Coronary artery (tissue), 2 donors: ENCODE data around the gene TRIM16.
"Not testable (repeated sequence)": the region's sequence is repeated elsewhere in the genome, so short reads cannot be mapped to it uniquely, and the experiment has no call there.

Experiments
- DNase-seq: peaks from one replicate; pipeline ENCODE4 v3.0.0-alpha.2; 2017; ENCODE audit warnings: low spot score
- H3K27ac ChIP-seq, 2 donors: fragments of 200-600 bp; sonication (generic); one replicate each; pipeline ENCODE4 v1.5.1; 2016 to 2019
- H3K4me3 ChIP-seq: fragments of 200-600 bp; sonication (generic); 2 replicates; pipeline ENCODE4 v1.5.1; 2016; ENCODE audit warnings: mild to moderate bottlenecking, moderate library complexity
- CTCF ChIP-seq: fragments of 200-600 bp; sonication (generic); IDR thresholded peaks from one replicate; pipeline ENCODE4 v1.5.1; 2019; ENCODE audit warnings: antibody characterized with exemption

TRIM16 gene

DNA sequence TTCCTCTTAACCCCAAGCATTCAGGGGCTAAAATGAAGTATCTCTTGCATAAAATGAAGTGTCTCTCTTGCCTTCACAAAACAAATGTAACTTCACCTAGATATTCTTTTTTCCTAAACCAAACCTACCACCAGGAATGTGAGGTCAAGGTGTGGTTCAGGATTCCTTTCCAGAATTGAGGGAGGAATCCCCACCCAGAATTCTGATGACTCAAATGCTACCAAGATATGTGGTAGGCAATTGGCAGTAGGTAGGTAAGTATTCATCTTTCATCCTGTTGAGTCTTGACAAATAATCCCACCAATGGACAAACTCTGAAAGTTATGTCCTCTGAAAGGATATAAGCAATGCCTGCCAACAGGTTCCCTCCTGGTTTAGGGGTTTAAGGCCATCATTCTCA, 26.2 kb downstream of the TRIM16 start:
- DNase-seq = no peak
- H3K4me3 ChIP-seq = no peak overlapping the region
- H3K27ac ChIP-seq = no peak overlapping the region
- no peak for TF ChIP-seq CTCF

- no peak for DNase-seq
- no peak overlapping the region for H3K4me3 ChIP-seq
- no peak for TF ChIP-seq CTCF
- H3K27ac ChIP-seq = no peak overlapping the region
Measured at GRCh38 chr17:15654886-15655561, 29.1 kb downstream of the TRIM16 start.

DNA sequence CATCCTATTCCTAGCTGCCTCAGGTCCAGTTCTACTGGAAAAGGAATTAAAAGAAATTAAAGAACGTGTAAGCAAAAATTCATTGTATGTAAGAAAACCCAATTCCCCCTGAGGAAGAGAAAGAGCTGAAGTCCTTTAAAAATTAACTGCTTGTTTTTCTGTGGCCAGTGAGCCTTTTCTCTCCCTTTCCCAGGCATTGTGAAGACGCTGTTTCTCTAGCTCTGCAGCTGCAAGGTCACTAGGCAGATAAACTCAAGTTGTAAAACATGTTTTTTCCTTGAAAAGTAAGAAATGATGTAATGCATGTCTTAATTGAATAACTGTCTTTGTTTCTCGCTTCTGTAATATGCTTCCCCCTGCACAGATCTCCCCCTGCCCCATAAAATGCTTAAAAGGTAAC, 29.7 kb downstream of the TRIM16 start:
- not testable (repeated sequence) for H3K4me3 ChIP-seq, H3K27ac ChIP-seq, DNase-seq

- no peak for DNase-seq
- no peak overlapping the region for H3K27ac ChIP-seq
- no peak for TF ChIP-seq CTCF
- no peak overlapping the region for H3K4me3 ChIP-seq
Measured at GRCh38 chr17:15652960-15653359, 31.2 kb downstream of the TRIM16 start.

GRCh38 chr17:15651583-15652110, 32.5 kb downstream of the TRIM16 start:
- no peak for TF ChIP-seq CTCF
- peak; percentile 95 for DNase-seq
- H3K4me3 ChIP-seq = peak overlapping the region; percentile 74

DNA sequence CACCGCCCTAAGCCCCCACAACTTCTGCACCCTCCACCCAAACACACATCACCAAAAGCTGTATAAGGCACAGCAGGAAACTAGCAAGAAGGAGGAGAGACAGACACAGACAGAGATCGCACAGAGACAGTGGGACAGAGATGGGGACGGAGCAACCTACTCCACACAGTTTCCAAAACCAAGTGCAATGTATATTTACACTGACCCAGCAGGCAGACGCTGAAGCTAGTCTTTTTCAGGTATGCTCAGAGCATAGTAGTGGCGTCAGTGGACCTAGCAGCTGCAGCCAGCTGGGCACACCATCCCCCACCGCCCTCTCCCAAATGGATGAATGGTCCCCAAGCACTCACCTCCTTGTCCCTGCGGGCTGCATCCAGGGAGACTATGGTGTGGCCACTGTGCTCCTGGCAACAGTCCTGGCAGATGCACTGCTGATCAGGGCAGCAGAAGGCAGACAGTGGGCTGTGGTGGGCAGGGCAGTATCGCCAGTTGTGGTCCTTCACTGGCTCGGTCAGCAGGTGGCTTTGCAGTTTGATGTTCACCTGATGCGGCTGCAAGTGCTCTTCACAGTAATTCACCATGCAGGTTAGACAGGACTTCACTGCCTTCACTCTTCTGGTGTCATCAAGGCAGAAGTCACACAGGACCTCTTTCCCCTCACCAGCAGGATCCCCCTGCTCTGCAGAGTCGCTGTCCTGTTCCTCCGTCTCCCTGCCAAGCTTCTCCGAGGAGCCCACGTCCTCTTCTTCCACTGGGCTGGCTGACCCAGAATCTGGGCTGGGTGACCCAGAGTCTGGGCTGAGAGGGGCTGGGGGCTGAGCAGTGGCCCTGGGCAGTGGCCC, 33.1 kb downstream of the TRIM16 start:
- Histone ChIP-seq H3K4me3 (peak overlapping the region; percentile 74), H3K27ac (peak overlapping the region; percentile 67 to 84)
- no peak for TF ChIP-seq CTCF
- peak; percentile 77 for DNase-seq

More at GRCh38 chr17:15651583-15652110, 32.5 kb downstream of the TRIM16 start:
- peak overlapping the region; percentile 67 to 84 for H3K27ac ChIP-seq

GRCh38 chr17:15649861-15650421, 34.2 kb downstream of the TRIM16 start:
- TF ChIP-seq CTCF = no peak
- peak; percentile 79 for DNase-seq
- Histone ChIP-seq H3K27ac (peak overlapping the region; percentile 32 to 67), H3K4me3 (peak overlapping the region; percentile 74)
